ENCODE measurements around the gene ST6GALNAC2. TPM values are rescaled to one million over a fixed set of nuclear protein-coding genes. Genes with fewer than 3 reads are reported as not detected.

ST6GALNAC2 gene
- total and polyA plus RNA-seq, 10 of the 15 experiments (the other 5 are each of a cell fraction or from before 2014, with no cell fraction given): 0.08 to 0.41 (median 0.23) TPM; not detected in 6

DNA sequence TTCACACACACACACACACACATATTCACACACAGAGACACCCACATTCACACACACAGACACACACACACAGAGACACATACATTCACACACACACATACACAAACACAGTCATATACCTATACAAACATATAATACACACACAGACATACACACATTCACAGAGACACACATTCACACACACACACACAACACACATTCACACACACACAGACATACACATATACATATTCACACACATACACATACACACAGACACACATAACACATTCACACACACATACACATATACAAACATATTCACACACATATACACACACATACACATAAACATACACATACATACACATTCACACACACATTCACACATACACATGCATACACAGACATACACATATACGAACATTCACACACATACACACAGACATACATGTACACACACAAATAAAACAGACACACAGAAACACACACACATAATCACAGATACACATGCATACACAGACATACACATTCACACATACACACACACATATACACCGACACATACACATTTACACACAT lies 37.9 kb downstream of the ST6GALNAC2 start:
- no TSS peak for BruUV-seq (replicated peaks)
- H3K36me3 ChIP-seq (ENCODE audit: control insufficient read depth in 2 of 2, insufficient read depth in 2 of 2, low read length in 1 of 2): no peaks in the 10 kb centered on the region; a peak in 1 of 4 replicates
- H3K27me3 ChIP-seq (replicated peaks in 1 of 2; ENCODE audit: control insufficient read depth in 2 of 2, insufficient read depth in 2 of 2, low read length in 1 of 2): peaks cover 0 to 3% of the 10 kb centered on the region in 2 experiments; a peak in 3 of 4 replicates
- ChIA-PET POLR2A (interaction anchor here (1.2 kb wide), 1 partner anchor 10 kb away, joined by 4 read pairs; no protein-coding TSS in a partner anchor), RAD21 (ENCODE audit: unreplicated experiment) (interaction anchor here (1.8 kb wide), 1 partner anchor 19 kb away, joined by 5 read pairs; no protein-coding TSS in a partner anchor), CTCF (interaction anchor here (0.6 to 4.7 kb wide), 9 partner anchors 10 to 382 kb away, joined by 3 to 36 read pairs (median 19); no protein-coding TSS in a partner anchor), SMC1A (ENCODE audit: uncharacterized antibody, unreplicated experiment) (interaction anchor here (2.6 kb wide), 1 partner anchor 25 kb away, joined by 18 read pairs; no protein-coding TSS in a partner anchor)
- intact Hi-C loops (cut with micrococcal nuclease; ENCODE audit: unreplicated experiment): loop anchor here (1.0 to 2.0 kb wide), 2 partner anchors 24 to 83 kb away; no protein-coding TSS in a partner anchor
- ATAC-seq (no peak), DNase-seq (ENCODE audit: low read depth, low spot score) (no peak), FAIRE-seq (peak; percentile 98)
- H4K20me1 ChIP-seq (ENCODE audit: control insufficient read depth, insufficient read depth): no peaks in the 10 kb centered on the region
- no peaks in the 10 kb centered on the region; the same call in 1 of the 2 replicates for H3K4me1 ChIP-seq (ENCODE audit: control insufficient read depth, insufficient read depth, low read length)
- no peak for TF ChIP-seq RB1 (IDR thresholded peaks at IDR 0.05; ENCODE audit: borderline replicate concordance)
- peak; percentile 31 for TF ChIP-seq BCL3 (IDR thresholded peaks at IDR 0.05; ENCODE audit: borderline replicate concordance, insufficient read depth, low read depth, low read length, poor library complexity, severe bottlenecking)
- TF ChIP-seq NFYA (IDR thresholded peaks at IDR 0.05; ENCODE audit: borderline replicate concordance, low read depth, low read length): no peak
- TF ChIP-seq, protein P1, sequence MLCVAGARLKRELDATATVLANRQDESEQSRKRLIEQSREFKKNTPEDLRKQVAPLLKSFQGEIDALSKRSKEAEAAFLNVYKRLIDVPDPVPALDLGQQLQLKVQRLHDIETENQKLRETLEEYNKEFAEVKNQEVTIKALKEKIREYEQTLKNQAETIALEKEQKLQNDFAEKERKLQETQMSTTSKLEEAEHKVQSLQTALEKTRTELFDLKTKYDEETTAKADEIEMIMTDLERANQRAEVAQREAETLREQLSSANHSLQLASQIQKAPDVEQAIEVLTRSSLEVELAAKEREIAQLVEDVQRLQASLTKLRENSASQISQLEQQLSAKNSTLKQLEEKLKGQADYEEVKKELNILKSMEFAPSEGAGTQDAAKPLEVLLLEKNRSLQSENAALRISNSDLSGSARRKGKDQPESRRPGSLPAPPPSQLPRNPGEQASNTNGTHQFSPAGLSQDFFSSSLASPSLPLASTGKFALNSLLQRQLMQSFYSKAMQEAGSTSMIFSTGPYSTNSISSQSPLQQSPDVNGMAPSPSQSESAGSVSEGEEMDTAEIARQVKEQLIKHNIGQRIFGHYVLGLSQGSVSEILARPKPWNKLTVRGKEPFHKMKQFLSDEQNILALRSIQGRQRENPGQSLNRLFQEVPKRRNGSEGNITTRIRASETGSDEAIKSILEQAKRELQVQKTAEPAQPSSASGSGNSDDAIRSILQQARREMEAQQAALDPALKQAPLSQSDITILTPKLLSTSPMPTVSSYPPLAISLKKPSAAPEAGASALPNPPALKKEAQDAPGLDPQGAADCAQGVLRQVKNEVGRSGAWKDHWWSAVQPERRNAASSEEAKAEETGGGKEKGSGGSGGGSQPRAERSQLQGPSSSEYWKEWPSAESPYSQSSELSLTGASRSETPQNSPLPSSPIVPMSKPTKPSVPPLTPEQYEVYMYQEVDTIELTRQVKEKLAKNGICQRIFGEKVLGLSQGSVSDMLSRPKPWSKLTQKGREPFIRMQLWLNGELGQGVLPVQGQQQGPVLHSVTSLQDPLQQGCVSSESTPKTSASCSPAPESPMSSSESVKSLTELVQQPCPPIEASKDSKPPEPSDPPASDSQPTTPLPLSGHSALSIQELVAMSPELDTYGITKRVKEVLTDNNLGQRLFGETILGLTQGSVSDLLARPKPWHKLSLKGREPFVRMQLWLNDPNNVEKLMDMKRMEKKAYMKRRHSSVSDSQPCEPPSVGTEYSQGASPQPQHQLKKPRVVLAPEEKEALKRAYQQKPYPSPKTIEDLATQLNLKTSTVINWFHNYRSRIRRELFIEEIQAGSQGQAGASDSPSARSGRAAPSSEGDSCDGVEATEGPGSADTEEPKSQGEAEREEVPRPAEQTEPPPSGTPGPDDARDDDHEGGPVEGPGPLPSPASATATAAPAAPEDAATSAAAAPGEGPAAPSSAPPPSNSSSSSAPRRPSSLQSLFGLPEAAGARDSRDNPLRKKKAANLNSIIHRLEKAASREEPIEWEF (IDR thresholded peaks at IDR 0.05; ENCODE audit: insufficient replicate concordance, low read depth, low read length): no peak
- 0 out of 2 replicates have a peak, but pooled peaks have one; percentile 30 for TF ChIP-seq FOXK2 (IDR thresholded peaks at IDR 0.05)
- peak; percentile 34; the same call in 1 of the 2 replicates for TF ChIP-seq NFIC (IDR thresholded peaks at IDR 0.05; ENCODE audit: low read depth, low read length)
- TF ChIP-seq SMAD1 (IDR thresholded peaks at IDR 0.05; ENCODE audit: low read depth, partially characterized antibody): peak; percentile 27
- TF ChIP-seq MLLT1 (IDR thresholded peaks at IDR 0.05): peak; percentile 46; the same call in 1 of the 2 replicates
- TF ChIP-seq NBN (IDR thresholded peaks at IDR 0.05): peak; percentile 85; the same call in 1 of the 2 replicates
- TF ChIP-seq HDGF (IDR thresholded peaks at IDR 0.05): peak; percentile 93
- no peak overlapping the region for H3K9ac ChIP-seq (ENCODE audit: control insufficient read depth, insufficient read depth, low read length)
- in situ Hi-C loops (cut with MboI): no loop called here
- H3K9me3 ChIP-seq (replicated peaks; ENCODE audit: control insufficient read depth, insufficient read depth, low read length): no peaks in the 10 kb centered on the region
- H3K27ac ChIP-seq (ENCODE audit: control insufficient read depth, insufficient read depth): no peak overlapping the region
- no peaks in the 10 kb centered on the region for H3K79me2 ChIP-seq (ENCODE audit: control insufficient read depth, insufficient read depth, low read length)
- H3K4me3 ChIP-seq: no peak overlapping the region
- 0% methylated on average over 2 of the region's 2 CpGs for WGBS (ENCODE audit: insufficient coverage, insufficient replicate concordance, low lambda C conversion rate, missing lambda C conversion rate)
- H2AFZ ChIP-seq (ENCODE audit: control insufficient read depth, low read depth, low read length): no peak overlapping the region
- H3K4me2 ChIP-seq (ENCODE audit: control insufficient read depth, insufficient read depth): no peak overlapping the region

All from GM12878 (cell line).